GM12878 (cell line): ENCODE data around the gene PRKAR2B. TPM values are rescaled to one million over a fixed set of nuclear protein-coding genes. Genes with fewer than 3 reads are reported as not detected.
"Not testable (repeated sequence)": the region's sequence is repeated elsewhere in the genome, so short reads cannot be mapped to it uniquely, and the experiment has no call there.

Experiments used
- ATAC-seq: fragments of 200-7000 bp; cut with Tn5 transposase; 3 replicates; pipeline ENCODE4 v1.9.1; 2020; ENCODE audit warnings: mild to moderate bottlenecking, moderate library complexity
- BruUV-seq: library from RNA; stranded (reverse); fragments of 400-500 nt; replicated peaks from 2 replicates; lab custom pipeline; 2021; lab: Mats Ljungman, UMichigan
- CTCF ChIA-PET: fragments of 300-600 bp; sonication (Branson Sonifier 250); formaldehyde crosslinking; extraction: SDS; loops from one replicate; lab custom pipeline; 2021; ENCODE audit warnings: inconsistent platforms; lab: Yijun Ruan, JAX
- POLR2A ChIA-PET: fragments of 350-600 bp; formaldehyde crosslinking; extraction: SDS; loops from one replicate; lab custom pipeline; 2021; ENCODE audit warnings: inconsistent platforms; lab: Charles Lee
- RAD21 ChIA-PET: fragments of 300-600 bp; sonication (Branson Sonifier 250); formaldehyde crosslinking; loops from one replicate; lab custom pipeline; 2023; ENCODE audit warnings: antibody characterized with exemption; ENCODE audit not compliant: unreplicated experiment; lab: Charles Lee
- SMC1A ChIA-PET: fragments of 300-600 bp; sonication (Branson Sonifier 250); formaldehyde crosslinking; loops from one replicate; lab custom pipeline; 2023; ENCODE audit not compliant: unreplicated experiment, uncharacterized antibody; lab: Charles Lee
- DNase-seq: peaks from one replicate; pipeline ENCODE4 v3.0.0-alpha.2; 2011; ENCODE audit warnings: low read depth, low spot score
- FAIRE-seq: peaks from 3 replicates; lab custom pipeline; 2011; peaks lifted over from hg19 to GRCh38; lab: Jason Lieb, UNC
- H2AFZ ChIP-seq: 2 replicates; pipeline ENCODE4 v1.6.0; 2011; ENCODE audit warnings: low read depth, low read length, control low read depth; ENCODE audit not compliant: control insufficient read depth
- H3K27ac ChIP-seq: 2 replicates; pipeline ENCODE4 v1.5.1; 2011; ENCODE audit warnings: control low read depth; ENCODE audit not compliant: control insufficient read depth, insufficient read depth
- H3K27me3 ChIP-seq, 2 experiments: replicated peaks in 1 of 2; 2 replicates each; pipeline versions ENCODE4 v1.6.0 to v1.6.1; 2011; ENCODE audit warnings: low read length in 1 of 2; ENCODE audit not compliant: control insufficient read depth in 2 of 2, insufficient read depth in 2 of 2
- H3K36me3 ChIP-seq, 2 experiments: 2 replicates each; pipeline ENCODE4 v1.5.1; 2011; ENCODE audit warnings: low read length in 1 of 2; ENCODE audit not compliant: control insufficient read depth in 2 of 2, insufficient read depth in 2 of 2
- H3K4me1 ChIP-seq: 2 replicates; pipeline ENCODE4 v1.6.1; 2011; ENCODE audit warnings: mild to moderate bottlenecking, low read length, moderate library complexity, mixed read lengths; ENCODE audit not compliant: control insufficient read depth, insufficient read depth
- H3K4me2 ChIP-seq: 2 replicates; pipeline ENCODE4 v1.6.0; 2011; ENCODE audit warnings: control low read depth; ENCODE audit not compliant: control insufficient read depth, insufficient read depth
- H3K4me3 ChIP-seq: fragments of 200-600 bp; sonication (generic); 2 replicates; pipeline ENCODE4 v1.5.1; 2016
- H3K79me2 ChIP-seq: 2 replicates; pipeline ENCODE4 v1.6.0; 2011; ENCODE audit warnings: low read length; ENCODE audit not compliant: control insufficient read depth, insufficient read depth
- H3K9ac ChIP-seq: 2 replicates; pipeline ENCODE4 v1.8.0; 2011; ENCODE audit warnings: low read length, control low read depth, mixed read lengths; ENCODE audit not compliant: control insufficient read depth, insufficient read depth
- H3K9me3 ChIP-seq: replicated peaks from 3 replicates; pipeline ENCODE4 v1.5.1; 2011; ENCODE audit warnings: mild to moderate bottlenecking, low read length; ENCODE audit not compliant: control insufficient read depth, insufficient read depth
- H4K20me1 ChIP-seq: 2 replicates; pipeline ENCODE4 v1.6.0; 2011; ENCODE audit not compliant: control insufficient read depth, insufficient read depth
- CBX3 ChIP-seq: fragments of 200-600 bp; sonication (generic); IDR thresholded peaks from 2 replicates; pipeline ENCODE4 v1.6.1; 2016; ENCODE audit warnings: low read depth, borderline replicate concordance
- MXI1 ChIP-seq: fragments of 150-350 bp; IDR thresholded peaks from 2 replicates; pipeline ENCODE4 v1.6.1; 2011; ENCODE audit warnings: low read depth, mild to moderate bottlenecking, inconsistent platforms, low read length, improper control_type of control experiment
- NRF1 ChIP-seq: conservative IDR thresholded peaks from 2 replicates; pipeline ENCODE4 v1.6.1; 2011; ENCODE audit warnings: mild to moderate bottlenecking, low read depth, low read length, improper control_type of control experiment
- RAD21 ChIP-seq: IDR thresholded peaks from 2 replicates; pipeline ENCODE4 v1.6.1; 2011; ENCODE audit warnings: mild to moderate bottlenecking, low read depth, low read length, moderate library complexity; ENCODE audit not compliant: insufficient read depth
- SIN3A ChIP-seq: IDR thresholded peaks from 2 replicates; pipeline ENCODE4 v1.6.1; 2012; ENCODE audit warnings: low read depth, low read length, improper control_type of control experiment
- WGBS: methylation state at CpG from one replicate; pipeline ENCODE4 v1.1.6; 2016; ENCODE audit warnings: low lambda C conversion rate; ENCODE audit not compliant: insufficient replicate concordance, insufficient coverage; ENCODE audit errors: missing lambda C conversion rate; 5-methylcytosine and 5-hydroxymethylcytosine counted together
- in situ Hi-C: fragments of 300-500 bp; cut with MboI; formaldehyde crosslinking; loops from 9 replicates; pipeline ENCODE4 v1.14.3; 2018; ENCODE audit warnings: mixed read lengths
- intact Hi-C: fragments of 100-400 bp; cut with micrococcal nuclease; formaldehyde crosslinking; loops from one replicate; pipeline ENCODE4 v1.14.2; 2022; ENCODE audit not compliant: unreplicated experiment
- polyA plus RNA-seq, 11 experiments: library from polyadenylated mRNA; depleted of rRNA in 4 of 11; unstranded in 6 of 11; stranded (reverse) in 5 of 11; fragments of >200 nt; fragmentation: Nextera tagmentation in 4 of 11; fragmentation: Illumina TruSeq in 1 of 11; extraction: Ambion mirVana in 4 of 11; extraction: Trizol in 1 of 11; gene quantifications; 1 replicate in 1 of 11; 2 replicates in 10 of 11; pipeline versions ENCODE4 v1.2.1 to v1.2.3, GENCODE V29; 2011 to 2016; ENCODE audit warnings: inconsistent platforms in 2 of 11, missing spikeins in 2 of 11, low read depth in 1 of 11
- total RNA-seq, 4 experiments: library from RNA; depleted of rRNA in 3 of 4; stranded (reverse); fragments of >200 nt in 3 of 4; fragmentation: Illumina TruSeq in 1 of 4; extraction: Trizol in 1 of 4; gene quantifications; 2 replicates each; pipeline versions ENCODE4 v1.2.1 to v1.2.3, GENCODE V29; 2013 to 2021

The PRKAR2B gene
- total and polyA plus RNA-seq, 10 of the 15 experiments (the other 5 are each of a cell fraction or from before 2014, with no cell fraction given): 0.01 to 0.18 (median 0.04) TPM; not detected in 4

- Histone ChIP-seq H3K9me3 (no peaks in the 10 kb centered on the region), H2AFZ (no peak overlapping the region), H3K36me3 (no peaks in the 10 kb centered on the region), H3K4me2 (no peak overlapping the region), H3K27me3 (0 out of 4 replicates have a peak, but pooled peaks cover 0 to 3% of the 10 kb centered on the region in 2 experiments), H3K27ac (no peak overlapping the region), H3K4me3 (no peak overlapping the region), H3K79me2 (no peaks in the 10 kb centered on the region), H3K4me1 (no peaks in the 10 kb centered on the region), H3K9ac (no peak overlapping the region), H4K20me1 (no peaks in the 10 kb centered on the region)
- in situ Hi-C loops: no loop called here
- no TSS peak for BruUV-seq
- no peak for FAIRE-seq
- ATAC-seq: no peak
- ChIA-PET POLR2A (no interaction called here), RAD21 (no interaction called here), SMC1A (interaction anchor here (0.9 to 1.3 kb wide), 2 partner anchors 11 to 58 kb away, joined by 3 to 4 read pairs; no protein-coding TSS in a partner anchor), CTCF (no interaction called here)
- TF ChIP-seq SIN3A: no peak
- TF ChIP-seq NRF1: no peak
- TF ChIP-seq MXI1: no peak
- TF ChIP-seq RAD21: no peak
- no peak for TF ChIP-seq CBX3
- intact Hi-C loops: no loop called here
- DNase-seq: no peak
- WGBS: 0% methylated on average over 2 of the region's 2 CpGs
These were observed 46.8 kb downstream of the PRKAR2B start for GRCh38 chr7:107091306-107091705.

GRCh38 chr7:107093671-107094070, 49.2 kb downstream of the PRKAR2B start:
- intact Hi-C loops, H3K27ac ChIP-seq, FAIRE-seq, BruUV-seq, SMC1A ChIA-PET, H3K9me3 ChIP-seq, H4K20me1 ChIP-seq, DNase-seq, H3K4me3 ChIP-seq, H2AFZ ChIP-seq, H3K9ac ChIP-seq, H3K79me2 ChIP-seq, ATAC-seq, in situ Hi-C loops, CTCF ChIA-PET, RAD21 ChIA-PET, H3K36me3 ChIP-seq, H3K4me2 ChIP-seq, POLR2A ChIA-PET, H3K4me1 ChIP-seq, H3K27me3 ChIP-seq: not testable (repeated sequence)
- 94% methylated on average over 5 of the region's 5 CpGs for WGBS

DNA sequence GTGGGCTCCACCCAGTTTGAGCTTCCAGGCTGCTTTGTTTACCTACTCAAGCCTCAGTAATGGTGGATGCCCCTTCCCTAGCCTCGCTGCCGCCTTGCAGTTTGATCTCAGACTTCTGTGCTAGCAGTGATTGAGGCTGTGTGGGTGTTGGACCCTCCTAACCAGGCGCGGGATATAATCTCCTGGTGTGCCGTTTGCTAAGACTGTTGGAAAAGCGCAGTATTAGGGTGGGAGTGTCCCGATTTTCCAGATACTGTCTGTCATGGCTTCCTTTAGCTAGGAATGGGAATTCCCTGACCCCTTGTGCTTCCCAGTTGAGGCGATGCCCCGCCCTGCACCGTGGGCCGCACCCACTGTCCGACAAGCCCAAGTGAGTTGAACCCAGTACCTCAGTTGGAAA, 54.6 kb downstream of the PRKAR2B start:
- in situ Hi-C loops, SMC1A ChIA-PET, H3K4me3 ChIP-seq, DNase-seq, H3K9me3 ChIP-seq, H4K20me1 ChIP-seq, H3K4me1 ChIP-seq, BruUV-seq, FAIRE-seq, H3K4me2 ChIP-seq, CTCF ChIA-PET, H3K27ac ChIP-seq, H2AFZ ChIP-seq, H3K9ac ChIP-seq, intact Hi-C loops, H3K79me2 ChIP-seq, RAD21 ChIA-PET, POLR2A ChIA-PET, H3K27me3 ChIP-seq, ATAC-seq, H3K36me3 ChIP-seq: not testable (repeated sequence)
- 92% methylated on average over 12 of the region's 12 CpGs for WGBS
